Cerebellar nuclear complex (tissue), 1 donor: ENCODE measurements around the gene PPP1R14D.

Experiments
- DNase-seq, 2 experiments: peaks; one replicate each; lab custom pipeline; 2025; lab: John Stamatoyannopoulos, UW

Gene PPP1R14D

DNA sequence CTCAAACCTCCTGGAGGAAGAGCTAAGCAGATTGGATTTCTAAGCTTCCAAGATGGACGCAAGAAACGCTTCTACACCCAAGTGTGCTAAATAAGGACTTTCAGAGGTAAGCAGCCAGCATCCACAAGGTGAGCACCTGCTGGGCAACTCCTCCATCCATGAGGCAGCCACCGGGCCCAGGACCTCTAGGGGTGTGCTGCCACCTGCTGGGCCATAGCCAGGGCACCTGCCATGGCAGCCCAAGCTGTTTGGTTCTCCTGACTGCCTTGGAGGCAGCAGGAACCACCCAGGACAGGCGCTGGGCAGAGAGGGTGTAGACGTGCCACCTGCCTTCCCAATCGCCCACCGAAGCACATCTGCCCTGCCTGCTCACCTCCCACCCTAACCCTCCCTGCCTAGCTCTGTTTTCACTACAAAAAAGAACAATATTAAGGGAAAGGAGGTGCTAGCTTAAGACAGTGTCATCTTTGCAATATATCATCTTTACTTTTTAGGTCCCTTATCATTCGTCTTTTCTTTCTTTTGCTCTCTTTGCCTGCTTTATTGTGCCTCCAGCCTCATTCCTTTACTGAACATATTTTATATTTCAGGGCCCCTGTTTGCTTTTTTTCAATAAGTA lies 45.8 kb downstream of the PPP1R14D start:
- peak in 1 of 2 experiments; percentile 27 for DNase-seq

DNA sequence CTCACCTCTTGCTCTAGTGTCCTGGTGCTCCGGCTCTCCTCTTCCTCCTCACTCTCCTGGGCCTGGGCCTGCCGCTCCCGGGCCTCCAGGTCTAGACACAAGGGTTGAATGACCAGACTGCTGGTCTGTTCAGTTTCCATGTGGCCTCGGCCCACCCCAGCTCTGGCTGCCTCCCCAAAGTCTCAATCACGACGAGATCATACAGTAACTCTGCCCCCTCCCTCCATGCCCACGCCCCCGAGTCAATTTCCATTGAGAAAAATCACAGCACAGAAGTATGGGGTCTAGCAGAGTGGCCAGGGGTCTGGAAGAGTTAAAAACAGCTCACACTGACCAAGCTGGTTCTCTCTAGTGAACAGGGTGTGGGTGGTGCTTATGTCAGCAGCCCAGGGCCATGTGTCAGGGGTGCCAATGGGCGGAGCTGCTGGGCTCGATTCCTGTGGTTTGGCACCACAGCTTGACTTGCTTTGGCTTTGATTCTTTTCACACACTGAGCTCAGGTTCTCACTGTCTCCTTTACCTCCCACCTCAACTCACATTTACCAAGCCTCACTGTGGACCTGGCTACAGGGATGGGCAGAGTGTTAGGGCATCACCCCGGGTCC lies 51.9 kb downstream of the PPP1R14D start:
- no peak for DNase-seq

DNA sequence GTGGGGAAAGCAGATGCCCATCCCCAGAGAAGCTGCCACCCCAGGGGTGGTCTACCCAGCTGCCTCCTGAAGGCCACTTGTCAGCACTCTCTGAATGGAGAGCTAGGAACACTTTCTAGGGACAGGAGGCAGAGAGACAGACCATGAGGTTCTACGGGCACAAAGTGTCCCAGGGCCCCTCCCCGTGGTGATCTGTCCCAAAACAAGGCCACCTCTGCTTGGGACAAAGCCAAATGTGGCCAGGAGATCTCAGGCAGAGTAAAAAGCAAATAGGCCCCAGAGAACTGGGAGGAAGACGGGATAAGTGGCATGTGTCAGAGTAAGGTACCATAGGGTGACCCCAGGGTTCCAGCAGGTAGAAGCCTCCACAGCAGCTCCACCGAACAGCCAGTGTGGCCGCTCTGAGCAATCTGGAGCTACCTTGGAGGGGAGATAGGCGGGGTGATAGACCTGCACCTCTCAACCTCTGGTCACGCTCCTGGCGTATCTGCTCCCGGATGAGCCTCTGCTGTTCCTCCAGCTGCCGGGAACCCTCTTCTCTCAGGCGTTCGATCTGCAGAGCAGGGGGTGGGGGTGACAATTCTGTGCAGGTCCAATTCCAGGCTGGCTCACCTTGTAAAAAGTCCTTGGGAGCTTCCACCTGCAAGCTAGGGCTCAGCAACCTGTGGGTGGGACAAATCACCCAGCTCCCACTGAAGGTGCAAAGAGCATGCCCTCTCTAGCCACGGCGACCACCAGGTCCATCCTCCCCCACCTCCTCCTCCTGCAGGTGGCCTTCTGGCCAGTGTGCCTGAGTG lies 52.6 kb downstream of the PPP1R14D start:
- DNase-seq, result no peak

DNA sequence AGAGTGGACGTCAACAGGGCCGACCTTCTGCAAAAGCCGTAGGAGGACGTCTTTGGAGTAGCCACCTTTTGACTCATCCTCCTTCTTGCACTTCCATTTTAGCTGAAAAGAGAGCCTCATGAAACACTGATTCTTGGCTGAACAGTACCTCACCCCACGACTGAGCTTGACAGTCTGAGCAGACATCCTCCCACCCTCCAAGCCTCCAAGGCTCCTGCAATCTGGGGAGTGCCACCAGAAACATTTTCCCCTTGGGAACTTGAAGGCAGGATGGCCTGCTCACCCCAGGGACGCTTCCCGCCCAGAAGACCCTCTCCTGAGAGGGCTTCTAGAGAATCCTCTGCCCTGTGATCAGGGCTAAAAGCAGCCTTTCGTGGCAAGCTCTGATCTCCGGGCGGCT lies 53.5 kb downstream of the PPP1R14D start:
- no peak for DNase-seq

DNA sequence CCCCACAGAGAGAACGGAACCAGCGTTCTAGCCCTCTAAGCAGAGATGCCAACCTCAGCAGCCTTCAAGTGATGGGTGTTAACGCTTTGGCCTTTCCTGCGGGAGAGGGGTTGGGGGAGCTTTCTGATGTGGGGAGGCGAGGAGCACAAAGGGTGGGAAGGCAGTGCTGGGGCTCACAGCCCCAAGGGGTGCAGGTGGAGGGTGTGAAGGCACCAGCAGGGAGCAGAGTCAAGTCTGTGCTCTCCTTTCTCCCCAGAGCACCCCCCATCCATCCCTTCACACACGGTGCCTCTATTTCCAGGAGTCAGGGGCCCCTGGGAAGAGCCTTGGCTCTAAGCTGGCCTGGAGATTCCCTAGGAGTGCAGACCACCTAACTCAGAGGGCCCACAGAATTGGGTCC lies 54.6 kb downstream of the PPP1R14D start:
- DNase-seq, result no peak

DNA sequence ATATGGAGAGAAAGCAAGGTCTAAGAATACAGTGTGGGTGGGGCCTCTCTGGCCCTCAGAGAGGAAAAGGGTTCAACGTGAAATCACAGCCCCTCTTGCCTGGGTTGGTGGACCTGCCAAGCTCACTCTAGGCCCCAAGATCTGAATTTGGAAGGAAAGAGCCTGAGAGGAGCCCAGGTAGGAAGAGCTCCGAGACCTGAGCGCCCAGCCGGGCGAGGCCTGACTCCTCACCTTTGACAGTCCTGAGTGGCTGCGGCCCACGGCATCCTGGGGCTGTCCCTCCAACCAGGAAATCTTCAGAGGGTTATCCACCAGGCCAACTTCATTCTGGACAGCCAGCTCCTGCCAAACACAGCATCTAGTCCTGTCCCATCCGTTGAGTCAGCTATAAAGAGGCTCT lies 55.0 kb downstream of the PPP1R14D start:
- DNase-seq, result no peak

DNA sequence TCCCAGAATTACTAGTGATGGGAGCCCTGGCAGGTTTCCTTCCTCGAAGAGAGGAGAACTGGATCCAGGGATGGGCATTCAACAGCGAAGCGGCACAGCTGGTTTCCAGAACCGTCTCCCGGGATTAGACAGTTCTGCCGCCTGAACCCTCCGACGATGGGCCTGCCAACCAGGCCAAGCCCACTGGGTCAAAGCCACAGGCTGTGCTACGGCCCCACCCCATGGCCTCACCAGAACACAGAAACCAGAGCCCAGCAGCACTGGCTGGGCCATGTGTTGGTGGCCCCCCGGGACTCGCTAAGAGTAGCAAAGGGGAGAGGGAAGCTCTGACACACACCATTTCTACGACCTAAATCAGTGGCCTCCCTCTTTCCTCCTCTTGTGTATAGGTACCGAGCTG lies 56.5 kb downstream of the PPP1R14D start:
- DNase-seq, result no peak

DNA sequence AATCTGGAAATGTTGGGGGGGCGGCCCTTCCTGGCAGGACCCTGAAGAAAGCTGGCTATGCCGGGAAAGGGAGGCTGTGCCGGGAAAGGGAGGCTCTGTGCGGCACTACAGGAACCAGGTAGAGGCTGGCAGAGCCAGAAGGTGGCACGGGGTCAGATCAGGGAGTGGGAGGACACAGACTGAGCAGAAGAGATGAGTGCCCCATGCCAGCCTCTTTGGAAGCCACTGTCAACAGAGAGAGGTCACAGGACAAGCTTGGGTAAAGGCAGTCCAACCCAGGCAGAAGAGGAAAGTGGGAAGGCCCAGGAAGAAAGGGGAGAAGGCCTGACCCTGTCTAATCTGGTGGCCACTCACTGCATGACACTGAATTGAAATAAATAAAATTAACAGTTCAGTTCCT lies 57.3 kb downstream of the PPP1R14D start:
- DNase-seq, result no peak

DNA sequence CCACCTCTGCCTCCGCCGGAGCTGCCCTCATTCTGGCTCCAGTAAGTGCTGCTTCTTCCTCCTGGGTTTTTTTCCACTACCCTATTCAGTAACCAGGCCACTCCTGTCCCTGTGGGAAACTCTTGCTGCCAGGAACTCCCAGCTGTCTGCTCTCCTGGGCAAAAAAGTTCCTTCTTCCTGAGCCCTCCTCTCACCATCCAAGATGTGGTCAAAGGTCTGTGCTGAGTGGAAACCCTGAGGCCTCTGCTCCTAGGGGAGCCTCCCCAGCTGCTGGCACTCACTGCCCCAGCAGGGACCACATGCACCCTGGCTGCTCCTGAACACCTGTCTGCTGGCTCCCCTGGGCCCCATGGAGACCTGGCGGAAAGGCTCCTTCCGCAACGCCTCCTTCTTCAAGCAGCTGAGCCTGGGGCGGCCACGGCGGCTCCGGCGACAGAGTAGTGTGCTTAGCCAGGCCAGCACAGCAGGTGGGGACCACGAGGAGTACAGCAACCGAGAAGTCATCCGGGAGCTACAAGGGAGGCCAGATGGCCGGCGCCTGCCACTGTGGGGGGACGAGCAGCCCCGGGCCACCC lies 58.3 kb downstream of the PPP1R14D start:
- DNase-seq, result peak in 1 of 2 experiments; percentile 17

DNA sequence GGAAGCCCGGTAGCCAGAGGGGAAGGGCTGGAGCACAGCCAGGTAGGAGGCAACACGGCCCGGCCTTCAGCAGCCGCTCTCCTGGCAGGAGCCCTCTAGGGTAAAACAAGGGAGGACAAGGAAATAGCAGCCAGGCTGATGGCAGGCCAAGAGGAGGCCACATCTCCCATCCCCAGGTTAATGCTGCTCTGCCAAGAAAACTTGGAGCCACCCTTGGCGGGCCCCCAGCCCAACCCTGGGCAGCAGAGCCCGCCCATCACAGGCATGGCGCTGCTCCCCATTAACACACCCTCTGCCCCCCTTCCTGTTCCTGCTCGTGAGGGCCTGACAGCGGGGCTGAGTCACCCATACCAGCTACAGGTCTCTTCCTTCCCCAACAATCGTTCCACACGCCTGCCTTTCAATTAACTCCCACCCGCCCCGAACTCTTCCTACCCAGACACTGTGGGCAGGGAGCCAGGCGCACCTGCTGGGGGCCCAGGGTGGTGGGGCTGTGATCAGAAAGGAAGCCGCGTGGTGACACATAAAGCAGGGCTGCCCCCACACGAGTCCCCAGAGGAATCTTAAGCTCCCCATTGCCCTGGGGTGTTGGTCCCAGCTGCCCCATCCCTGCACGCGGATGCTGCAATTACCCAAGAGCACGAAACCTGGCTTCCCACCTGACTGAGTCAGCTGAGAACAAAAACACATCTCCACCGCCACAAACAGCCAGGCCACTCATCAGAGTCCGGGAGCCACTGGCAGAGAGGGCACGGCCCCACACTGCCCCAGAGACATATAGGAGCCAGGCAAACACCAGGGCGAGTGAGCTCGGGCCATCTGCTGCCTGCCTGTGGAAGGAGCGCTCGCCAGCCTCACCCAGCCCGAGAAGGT lies 59.0 kb downstream of the PPP1R14D start, which contains the start of gene C15orf62:
C15orf62 (plus strand) TSS at position 707 of the 873 bp plus-strand sequence. CDS start 516 bp downstream, outside the sequence.
- peak in 1 of 2 experiments; percentile 38 for DNase-seq

DNA sequence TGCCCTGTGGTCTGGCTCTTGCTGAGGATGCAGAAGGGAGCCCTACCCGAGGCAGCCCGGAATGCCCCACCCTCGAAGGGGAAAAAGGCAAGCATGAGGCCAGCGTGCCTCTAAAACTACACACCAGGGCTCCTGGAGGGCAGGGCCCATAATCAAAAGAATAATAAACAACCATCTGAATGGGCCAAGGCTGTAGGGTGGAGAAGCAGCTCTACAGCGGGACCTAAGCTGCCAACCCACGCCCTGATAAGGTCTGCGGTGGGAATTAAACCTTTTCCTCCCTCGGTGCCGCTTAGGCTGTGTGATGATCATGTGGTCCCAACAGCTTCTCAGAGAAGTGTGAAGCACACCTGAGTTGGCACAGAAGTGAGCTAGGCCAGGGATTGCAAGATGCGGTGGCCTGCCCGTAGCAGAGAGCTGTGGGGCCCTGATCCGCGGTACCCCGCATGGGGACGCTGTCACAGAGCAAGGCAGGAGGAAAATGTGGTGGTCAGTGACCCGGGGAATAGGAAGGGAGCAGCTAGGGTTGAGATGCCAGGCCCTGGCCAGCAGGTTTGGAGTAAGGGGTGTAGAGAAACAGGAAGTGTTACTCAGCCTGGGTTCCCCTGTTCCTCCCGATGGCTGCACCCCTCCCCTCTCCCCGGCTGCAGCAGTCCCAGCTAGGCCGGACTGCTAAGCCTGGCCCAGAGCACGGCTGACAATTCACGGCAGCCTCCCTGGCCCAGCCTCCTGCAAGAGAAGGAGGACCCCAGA lies 59.8 kb downstream of the PPP1R14D start:
- DNase-seq, result no peak

DNA sequence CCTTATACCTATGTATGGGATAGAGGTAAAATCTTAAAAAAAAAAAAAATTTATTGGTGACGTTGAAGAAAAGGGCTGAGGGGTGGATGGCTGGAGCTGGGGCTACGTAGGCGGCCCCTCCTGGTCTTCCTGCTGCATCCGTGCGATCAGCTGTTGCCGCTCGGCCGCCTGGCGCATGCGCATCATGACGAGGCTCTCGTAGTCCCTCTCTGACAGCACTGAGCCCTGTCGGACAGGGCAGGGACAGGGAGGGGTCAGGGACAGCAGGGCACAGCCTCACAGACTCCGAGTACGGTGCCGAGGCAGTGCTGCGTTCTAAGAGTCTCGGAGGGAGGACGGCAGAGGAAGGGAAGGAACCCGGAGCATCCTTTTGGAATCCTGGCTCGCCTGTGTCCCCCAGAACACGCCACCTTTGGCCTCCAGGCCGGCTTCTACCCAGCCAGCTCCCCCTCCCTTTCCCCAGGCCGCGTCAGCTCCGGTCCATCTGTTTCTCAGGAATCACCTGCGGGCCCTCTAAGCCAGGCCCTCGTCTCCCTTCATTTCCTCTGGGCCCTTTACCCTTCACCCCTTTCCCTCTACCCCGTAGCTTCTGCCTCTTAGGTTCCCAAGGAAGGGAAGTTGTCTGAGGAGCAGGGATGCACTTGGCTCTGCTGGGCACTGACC lies 60.5 kb downstream of the PPP1R14D start:
- DNase-seq, result peak; percentile 6 to 44

DNA sequence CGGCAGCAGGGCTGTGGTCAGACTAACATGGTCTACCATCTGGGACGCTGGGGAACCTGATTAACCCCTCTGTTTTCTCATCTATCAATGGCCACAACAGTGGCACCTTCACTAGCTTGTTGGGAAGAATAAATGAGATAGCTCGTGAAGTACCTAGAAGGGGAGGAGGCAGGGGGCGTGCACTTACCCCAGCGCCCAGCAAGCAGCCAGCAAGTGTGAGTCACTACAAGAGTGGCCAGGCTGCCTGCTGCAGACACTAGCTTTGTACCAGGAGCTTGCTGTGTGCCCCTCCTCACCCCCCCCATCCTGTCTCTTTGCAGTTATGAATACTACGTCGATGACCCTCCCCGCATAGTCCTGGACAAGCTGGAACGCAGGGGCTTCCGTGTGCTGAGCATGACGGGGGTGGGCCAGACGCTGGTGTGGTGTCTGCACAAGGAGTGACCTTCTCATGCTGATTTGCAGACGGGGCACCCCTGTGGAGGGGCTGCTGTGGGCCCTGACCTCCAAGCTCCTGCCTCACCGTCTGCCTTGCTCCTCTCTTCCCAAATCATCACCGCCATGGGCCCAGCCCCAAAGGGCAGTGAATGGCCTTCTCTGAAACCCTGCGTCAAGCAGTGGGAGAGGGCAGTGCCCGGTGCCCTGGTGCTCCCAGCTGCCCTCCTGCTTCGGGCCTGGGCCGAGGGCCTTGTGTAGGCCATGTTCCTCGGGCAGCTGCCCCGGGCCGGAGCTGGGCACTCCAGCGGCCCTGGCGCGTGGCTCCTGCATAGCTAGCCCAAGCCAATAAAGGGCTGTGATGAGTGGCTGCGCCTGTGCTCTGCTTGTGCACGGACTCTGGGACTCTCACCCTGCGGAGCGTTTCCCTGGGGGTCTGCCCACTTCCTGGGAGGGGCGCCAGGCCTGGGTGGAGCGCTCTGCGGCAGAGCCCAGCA lies 61.3 kb downstream of the PPP1R14D start:
- DNase-seq, result no peak

DNA sequence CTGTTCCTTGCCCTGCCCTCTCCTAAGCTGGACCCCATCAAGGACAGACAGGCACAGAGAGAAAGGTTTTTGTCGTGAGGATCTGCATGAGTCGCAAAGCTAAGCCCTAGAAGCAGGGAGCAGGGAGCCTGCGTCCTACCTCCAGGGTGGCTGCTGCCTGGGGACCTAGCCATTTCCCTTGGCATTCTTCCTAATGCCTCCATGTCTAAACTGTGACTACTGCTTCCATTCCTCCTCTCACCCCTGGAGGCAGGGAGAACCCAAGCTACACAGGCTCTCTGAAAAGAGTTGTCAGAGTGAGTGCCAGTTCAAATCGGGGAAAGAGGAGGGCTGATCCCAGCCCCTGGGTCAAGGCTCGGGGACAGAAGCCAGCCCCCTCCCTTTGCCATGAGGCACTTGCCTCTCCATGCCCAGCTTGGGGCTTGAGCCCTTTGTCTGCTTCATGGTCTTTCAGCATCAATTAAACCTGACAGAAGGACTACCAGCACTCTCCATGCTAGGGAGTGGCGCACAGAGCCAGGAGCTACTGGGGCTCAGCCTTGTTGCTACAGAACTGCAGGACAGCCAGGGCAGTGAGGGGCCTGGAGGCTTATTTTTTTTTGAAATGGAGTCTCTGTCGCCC lies 62.2 kb downstream of the PPP1R14D start:
- no peak for DNase-seq
